NT2/D1 (cell line): Measurements from ENCODE around the gene MED12L.
"Not testable (repeated sequence)": the region's sequence is repeated elsewhere in the genome, so short reads cannot be mapped to it uniquely, and the experiment has no call there.

Experiments used
- SUZ12 ChIP-seq: IDR thresholded peaks from 2 replicates; pipeline ENCODE4 v1.6.1; 2011; ENCODE audit not compliant: insufficient read length, insufficient read depth; ENCODE audit errors: extremely low read depth
- ZNF274 ChIP-seq: IDR thresholded peaks from 2 replicates; pipeline ENCODE4 v1.6.1; 2011; ENCODE audit warnings: mild to moderate bottlenecking, low read depth, low read length

- TF ChIP-seq ZNF274, SUZ12: not testable (repeated sequence)
These were observed 4.4 kb upstream of the MED12L start for GRCh38 chr3:151081082-151081481.
